Measurements from ENCODE around the gene KIF3B.

The KIF3B gene

DNA sequence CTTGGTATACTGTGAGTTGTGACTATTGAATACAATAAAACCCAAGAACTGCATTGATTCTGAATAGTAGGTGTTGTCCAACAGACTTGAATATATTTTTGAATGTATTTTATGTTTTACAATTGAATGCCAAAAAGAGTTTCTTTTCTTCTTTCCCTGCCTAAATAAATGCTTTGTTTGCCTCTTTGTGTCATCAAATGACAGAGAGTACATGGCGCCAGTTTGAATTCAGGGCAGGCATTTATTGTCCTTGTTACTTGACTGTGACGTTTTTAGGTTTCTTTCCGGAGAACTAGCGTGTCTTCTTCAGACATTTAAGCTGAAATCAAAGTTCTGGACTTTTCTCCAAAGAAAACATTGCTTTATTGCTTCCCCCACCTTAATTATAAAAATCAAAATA is 16.6 kb downstream of the KIF3B start:
- H3K27me3 ChIP-seq (replicated peaks; ENCODE audit: insufficient read depth, low read length): no peaks in the 10 kb centered on the region
- H3K27ac ChIP-seq (ENCODE audit: low read length): no peak overlapping the region
- H3F3A ChIP-seq (ENCODE audit: insufficient read depth, low read length): no peaks in the 10 kb centered on the region
- H3K4me3 ChIP-seq (ENCODE audit: low read length): no peak overlapping the region
- H3K9me2 ChIP-seq (replicated peaks; ENCODE audit: insufficient read depth, low read length): no peaks in the 10 kb centered on the region
- H3K79me2 ChIP-seq (ENCODE audit: low read length): peaks cover 28% of the 10 kb centered on the region
- H3K9me3 ChIP-seq (replicated peaks; ENCODE audit: insufficient read depth, low read length): no peaks in the 10 kb centered on the region
- H3K9ac ChIP-seq (ENCODE audit: low read length): no peak overlapping the region
- DNase-seq: no peak
- no peak overlapping the region for H3K4me2 ChIP-seq (ENCODE audit: low read depth, low read length)
- TF ChIP-seq, protein P1, sequence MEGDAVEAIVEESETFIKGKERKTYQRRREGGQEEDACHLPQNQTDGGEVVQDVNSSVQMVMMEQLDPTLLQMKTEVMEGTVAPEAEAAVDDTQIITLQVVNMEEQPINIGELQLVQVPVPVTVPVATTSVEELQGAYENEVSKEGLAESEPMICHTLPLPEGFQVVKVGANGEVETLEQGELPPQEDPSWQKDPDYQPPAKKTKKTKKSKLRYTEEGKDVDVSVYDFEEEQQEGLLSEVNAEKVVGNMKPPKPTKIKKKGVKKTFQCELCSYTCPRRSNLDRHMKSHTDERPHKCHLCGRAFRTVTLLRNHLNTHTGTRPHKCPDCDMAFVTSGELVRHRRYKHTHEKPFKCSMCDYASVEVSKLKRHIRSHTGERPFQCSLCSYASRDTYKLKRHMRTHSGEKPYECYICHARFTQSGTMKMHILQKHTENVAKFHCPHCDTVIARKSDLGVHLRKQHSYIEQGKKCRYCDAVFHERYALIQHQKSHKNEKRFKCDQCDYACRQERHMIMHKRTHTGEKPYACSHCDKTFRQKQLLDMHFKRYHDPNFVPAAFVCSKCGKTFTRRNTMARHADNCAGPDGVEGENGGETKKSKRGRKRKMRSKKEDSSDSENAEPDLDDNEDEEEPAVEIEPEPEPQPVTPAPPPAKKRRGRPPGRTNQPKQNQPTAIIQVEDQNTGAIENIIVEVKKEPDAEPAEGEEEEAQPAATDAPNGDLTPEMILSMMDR (IDR thresholded peaks at IDR 0.05; ENCODE audit: low read length): no peak
- TF ChIP-seq EZH2 (optimal IDR thresholded peaks at IDR 0.05; ENCODE audit: low read depth, low read length) (no peak), EZH2phosphoT487 (IDR thresholded peaks at IDR 0.05; ENCODE audit: low read length) (no peak)
- no peaks in the 10 kb centered on the region for H4K20me1 ChIP-seq (ENCODE audit: insufficient read depth, low read length)
- H3K36me3 ChIP-seq (replicated peaks; ENCODE audit: insufficient read depth, low read length): no peaks in the 10 kb centered on the region
- H2AFZ ChIP-seq (ENCODE audit: low read length): no peak overlapping the region
- no peaks in the 10 kb centered on the region for H3K4me1 ChIP-seq (ENCODE audit: low read length)

DNA sequence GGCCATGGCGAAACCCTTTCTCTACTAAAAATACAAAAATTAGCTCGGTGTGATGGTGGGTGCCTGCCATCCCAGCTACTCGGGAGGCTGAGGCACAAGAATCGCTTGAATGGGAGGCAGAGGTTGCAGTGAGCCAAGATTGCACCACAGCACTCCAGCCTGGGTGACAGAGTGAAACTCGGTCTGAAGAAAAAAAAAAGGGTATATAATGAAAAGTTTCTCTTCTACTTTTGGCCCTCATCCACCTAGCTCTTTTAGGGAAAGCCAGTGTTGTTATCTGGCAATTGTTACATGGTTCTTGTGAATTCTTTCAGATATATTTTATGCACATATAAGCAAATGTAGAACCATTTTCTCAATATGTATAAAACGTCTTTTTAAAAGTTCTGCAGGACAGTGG is 19.0 kb downstream of the KIF3B start:
- peaks cover 22% of the 10 kb centered on the region; the same call in 1 of the 2 replicates for H3K79me2 ChIP-seq (ENCODE audit: low read length)
- H3K27me3 ChIP-seq (replicated peaks; ENCODE audit: insufficient read depth, low read length): no peaks in the 10 kb centered on the region
- H3K4me2 ChIP-seq (ENCODE audit: low read depth, low read length): no peak overlapping the region
- H3K4me3 ChIP-seq (ENCODE audit: low read length): no peak overlapping the region
- H3K36me3 ChIP-seq (replicated peaks; ENCODE audit: insufficient read depth, low read length): no peaks in the 10 kb centered on the region
- no peak overlapping the region for H2AFZ ChIP-seq (ENCODE audit: low read length)
- no peak overlapping the region for H3K27ac ChIP-seq (ENCODE audit: low read length)
- H3K9ac ChIP-seq (ENCODE audit: low read length): no peak overlapping the region
- H3F3A ChIP-seq (ENCODE audit: insufficient read depth, low read length): no peaks in the 10 kb centered on the region
- DNase-seq: no peak
- no peaks in the 10 kb centered on the region for H3K9me2 ChIP-seq (replicated peaks; ENCODE audit: insufficient read depth, low read length)
- no peaks in the 10 kb centered on the region for H4K20me1 ChIP-seq (ENCODE audit: insufficient read depth, low read length)
- H3K4me1 ChIP-seq (ENCODE audit: low read length): no peaks in the 10 kb centered on the region
- no peak for TF ChIP-seq EZH2phosphoT487 (IDR thresholded peaks at IDR 0.05; ENCODE audit: low read length)
- TF ChIP-seq, protein P1 (IDR thresholded peaks at IDR 0.05; ENCODE audit: low read length): no peak
- no peak for TF ChIP-seq EZH2 (optimal IDR thresholded peaks at IDR 0.05; ENCODE audit: low read depth, low read length)
- no peaks in the 10 kb centered on the region for H3K9me3 ChIP-seq (replicated peaks; ENCODE audit: insufficient read depth, low read length)

- Histone ChIP-seq H3K27me3 (replicated peaks; ENCODE audit: insufficient read depth, low read length) (no peaks in the 10 kb centered on the region), H3K4me1 (ENCODE audit: low read length) (no peaks in the 10 kb centered on the region), H3K9ac (ENCODE audit: low read length) (no peak overlapping the region), H2AFZ (ENCODE audit: low read length) (no peak overlapping the region), H3K27ac (ENCODE audit: low read length) (no peak overlapping the region), H3F3A (ENCODE audit: insufficient read depth, low read length) (no peaks in the 10 kb centered on the region), H4K20me1 (ENCODE audit: insufficient read depth, low read length) (no peaks in the 10 kb centered on the region), H3K4me2 (ENCODE audit: low read depth, low read length) (no peak overlapping the region), H3K36me3 (replicated peaks; ENCODE audit: insufficient read depth, low read length) (no peaks in the 10 kb centered on the region), H3K4me3 (ENCODE audit: low read length) (no peak overlapping the region), H3K9me3 (replicated peaks; ENCODE audit: insufficient read depth, low read length) (no peaks in the 10 kb centered on the region), H3K9me2 (replicated peaks; ENCODE audit: insufficient read depth, low read length) (no peaks in the 10 kb centered on the region), H3K79me2 (ENCODE audit: low read length) (peaks cover 22% of the 10 kb centered on the region; the same call in 1 of the 2 replicates)
- no peak for DNase-seq
- TF ChIP-seq EZH2phosphoT487 (IDR thresholded peaks at IDR 0.05; ENCODE audit: low read length): no peak
These were observed 19.5 kb downstream of the KIF3B start for GRCh38 chr20:32296819-32297420.

GRCh38 chr20:32297439-32297838 is 20.0 kb downstream of the KIF3B start:
- Histone ChIP-seq H2AFZ (ENCODE audit: low read length) (no peak overlapping the region), H4K20me1 (ENCODE audit: insufficient read depth, low read length) (no peaks in the 10 kb centered on the region), H3K4me1 (ENCODE audit: low read length) (no peaks in the 10 kb centered on the region), H3F3A (ENCODE audit: insufficient read depth, low read length) (no peaks in the 10 kb centered on the region), H3K9me2 (replicated peaks; ENCODE audit: insufficient read depth, low read length) (no peaks in the 10 kb centered on the region), H3K4me3 (ENCODE audit: low read length) (no peak overlapping the region), H3K27ac (ENCODE audit: low read length) (no peak overlapping the region), H3K9ac (ENCODE audit: low read length) (no peak overlapping the region), H3K9me3 (replicated peaks; ENCODE audit: insufficient read depth, low read length) (no peaks in the 10 kb centered on the region), H3K4me2 (ENCODE audit: low read depth, low read length) (no peak overlapping the region), H3K79me2 (ENCODE audit: low read length) (peaks cover 22% of the 10 kb centered on the region; the same call in 1 of the 2 replicates), H3K36me3 (replicated peaks; ENCODE audit: insufficient read depth, low read length) (no peaks in the 10 kb centered on the region), H3K27me3 (replicated peaks; ENCODE audit: insufficient read depth, low read length) (no peaks in the 10 kb centered on the region)
- no peak for DNase-seq
- TF ChIP-seq, protein P1 (IDR thresholded peaks at IDR 0.05; ENCODE audit: low read length): no peak
- no peak for TF ChIP-seq EZH2phosphoT487 (IDR thresholded peaks at IDR 0.05; ENCODE audit: low read length)
- TF ChIP-seq EZH2 (optimal IDR thresholded peaks at IDR 0.05; ENCODE audit: low read depth, low read length): no peak
